AG09319 (cell line): Measurements from ENCODE around the gene TSPAN5.

Source experiments
- DNase-seq: peaks from one replicate; pipeline ENCODE4 v3.0.0-alpha.2; 2010; ENCODE audit warnings: low read depth; ENCODE audit errors: extremely low read depth
- TF ChIP-seq, protein P1 (sequence below): IDR thresholded peaks from 2 replicates; pipeline ENCODE4 v1.5.1; 2011; ENCODE audit warnings: low read depth, mild to moderate bottlenecking, inconsistent platforms, low read length, moderate library complexity

Gene TSPAN5

GRCh38 chr4:98510757-98511517 lies 147.5 kb downstream of the TSPAN5 start:
- TF ChIP-seq, protein P1, sequence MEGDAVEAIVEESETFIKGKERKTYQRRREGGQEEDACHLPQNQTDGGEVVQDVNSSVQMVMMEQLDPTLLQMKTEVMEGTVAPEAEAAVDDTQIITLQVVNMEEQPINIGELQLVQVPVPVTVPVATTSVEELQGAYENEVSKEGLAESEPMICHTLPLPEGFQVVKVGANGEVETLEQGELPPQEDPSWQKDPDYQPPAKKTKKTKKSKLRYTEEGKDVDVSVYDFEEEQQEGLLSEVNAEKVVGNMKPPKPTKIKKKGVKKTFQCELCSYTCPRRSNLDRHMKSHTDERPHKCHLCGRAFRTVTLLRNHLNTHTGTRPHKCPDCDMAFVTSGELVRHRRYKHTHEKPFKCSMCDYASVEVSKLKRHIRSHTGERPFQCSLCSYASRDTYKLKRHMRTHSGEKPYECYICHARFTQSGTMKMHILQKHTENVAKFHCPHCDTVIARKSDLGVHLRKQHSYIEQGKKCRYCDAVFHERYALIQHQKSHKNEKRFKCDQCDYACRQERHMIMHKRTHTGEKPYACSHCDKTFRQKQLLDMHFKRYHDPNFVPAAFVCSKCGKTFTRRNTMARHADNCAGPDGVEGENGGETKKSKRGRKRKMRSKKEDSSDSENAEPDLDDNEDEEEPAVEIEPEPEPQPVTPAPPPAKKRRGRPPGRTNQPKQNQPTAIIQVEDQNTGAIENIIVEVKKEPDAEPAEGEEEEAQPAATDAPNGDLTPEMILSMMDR: no peak
- peak; percentile 90 for DNase-seq

- TF ChIP-seq, protein P1: no peak
- DNase-seq: no peak
Measured at GRCh38 chr4:98510340-98510739, 148.1 kb downstream of the TSPAN5 start.

GRCh38 chr4:98509721-98510120 lies 148.7 kb downstream of the TSPAN5 start:
- DNase-seq: no peak
- TF ChIP-seq, protein P1: no peak

DNA sequence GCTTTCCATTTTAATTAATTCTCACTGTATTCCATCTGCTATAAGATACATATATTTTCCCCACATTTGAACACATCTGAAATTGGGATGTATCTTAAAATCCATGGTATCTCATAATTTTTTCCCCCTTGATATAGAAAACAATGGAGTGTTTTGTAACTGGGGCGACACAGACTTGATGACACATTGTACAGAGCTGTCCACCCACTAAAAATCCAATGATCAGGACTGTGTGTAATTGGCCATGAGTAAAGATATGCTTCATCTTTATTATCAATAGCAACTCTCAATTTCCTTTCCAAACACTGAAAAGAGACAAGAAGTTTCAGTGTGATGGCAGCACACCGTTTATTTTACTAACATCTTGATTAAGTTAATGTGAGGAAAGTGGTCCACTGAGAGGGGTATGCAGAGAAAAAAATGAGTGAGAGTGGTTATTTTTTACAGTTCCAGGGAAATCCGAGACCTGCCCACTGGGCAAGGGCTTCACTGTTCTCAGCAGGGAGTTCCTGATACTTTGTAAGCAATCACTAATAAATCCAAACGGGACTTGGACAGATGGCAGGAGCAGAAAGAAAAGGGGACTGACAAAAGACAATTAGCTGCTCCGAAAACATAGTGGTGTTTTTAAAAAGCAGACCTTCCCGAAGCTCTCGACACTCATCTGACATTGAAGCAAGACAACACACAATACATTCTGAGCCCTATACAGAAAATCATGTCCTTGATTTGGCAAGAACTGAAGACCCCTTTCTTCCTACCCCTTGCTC lies 149.4 kb downstream of the TSPAN5 start:
- TF ChIP-seq, protein P1: no peak
- DNase-seq: no peak

DNA sequence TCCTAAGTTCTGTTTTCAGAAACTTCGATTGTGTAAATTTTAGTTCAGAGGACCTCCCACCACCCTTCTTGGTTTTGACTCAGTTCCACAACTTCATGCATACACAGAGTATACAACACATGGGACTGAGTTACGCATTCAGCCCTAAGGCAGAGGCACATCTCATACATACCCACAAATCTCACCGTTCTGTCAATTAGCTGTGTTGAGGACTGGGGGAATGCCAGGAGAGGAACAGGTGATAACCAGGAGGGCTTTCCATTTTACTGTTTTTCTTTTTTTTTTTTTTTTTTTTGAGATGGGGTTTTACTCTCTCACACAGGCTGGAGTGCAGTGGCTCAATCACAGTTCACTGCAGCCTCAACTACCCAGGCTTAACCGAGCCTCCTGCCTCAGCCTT lies 150.2 kb downstream of the TSPAN5 start:
- no peak for DNase-seq
- TF ChIP-seq, protein P1: no peak

- TF ChIP-seq, protein P1: no peak
- DNase-seq: no peak
Measured at GRCh38 chr4:98507299-98507698, 151.1 kb downstream of the TSPAN5 start.
